Calu3 (cell line): ENCODE measurements around the gene SLC24A3. TPM values are rescaled to one million over a fixed set of nuclear protein-coding genes. Genes with fewer than 3 reads are reported as not detected.

Source experiments
- BruUV-seq: library from RNA; stranded (reverse); fragments of 400-500 nt; replicated peaks from 2 replicates; lab custom pipeline; 2021; lab: Mats Ljungman, UMichigan
- CTCF ChIA-PET: fragments of 300-600 bp; sonication (Branson Sonifier 250); formaldehyde crosslinking; loops from one replicate; lab custom pipeline; 2022; ENCODE audit warnings: antibody characterized with exemption; lab: Charles Lee
- DNase-seq: peaks from one replicate; pipeline ENCODE4 v3.0.0; 2022
- H3K27ac Mint-ChIP-seq: one replicate; pipeline ENCODE4 v1.8.0; 2022; ENCODE audit warnings: mixed read lengths; ENCODE audit not compliant: unreplicated experiment
- H3K27me3 Mint-ChIP-seq: one replicate; pipeline ENCODE4 v1.8.0; 2022; ENCODE audit warnings: mixed read lengths; ENCODE audit not compliant: unreplicated experiment
- H3K36me3 Mint-ChIP-seq: one replicate; pipeline ENCODE4 v1.8.0; 2022; ENCODE audit warnings: mild to moderate bottlenecking, moderate library complexity, mixed read lengths; ENCODE audit not compliant: insufficient read depth, unreplicated experiment
- H3K4me1 Mint-ChIP-seq: one replicate; pipeline ENCODE4 v1.8.0; 2022; ENCODE audit warnings: mild to moderate bottlenecking, low read depth, mixed read lengths; ENCODE audit not compliant: unreplicated experiment
- H3K4me3 Mint-ChIP-seq: one replicate; pipeline ENCODE4 v1.8.0; 2022; ENCODE audit warnings: mild to moderate bottlenecking, low read depth, moderate library complexity, mixed read lengths; ENCODE audit not compliant: unreplicated experiment
- H3K9me3 Mint-ChIP-seq: one replicate; pipeline ENCODE4 v1.8.0; 2022; ENCODE audit warnings: low read depth, mixed read lengths; ENCODE audit not compliant: unreplicated experiment
- intact Hi-C: fragments of 100-400 bp; cut with micrococcal nuclease; formaldehyde crosslinking; loops from one replicate; pipeline ENCODE4 v1.10.0; 2022; ENCODE audit not compliant: unreplicated experiment
- total RNA-seq: library from RNA; stranded (reverse); gene quantifications from 2 replicates; pipeline ENCODE4 v1.2.3, GENCODE V29; 2022
- TF ChIP-seq, protein P1 (sequence below): fragments of 200-600 bp; IDR thresholded peaks from one replicate; pipeline ENCODE4 v1.8.0; 2022; ENCODE audit warnings: antibody characterized with exemption; ENCODE audit not compliant: unreplicated experiment

The SLC24A3 gene
- total RNA-seq, 1 experiment from 2014 or later, result not detected

DNA sequence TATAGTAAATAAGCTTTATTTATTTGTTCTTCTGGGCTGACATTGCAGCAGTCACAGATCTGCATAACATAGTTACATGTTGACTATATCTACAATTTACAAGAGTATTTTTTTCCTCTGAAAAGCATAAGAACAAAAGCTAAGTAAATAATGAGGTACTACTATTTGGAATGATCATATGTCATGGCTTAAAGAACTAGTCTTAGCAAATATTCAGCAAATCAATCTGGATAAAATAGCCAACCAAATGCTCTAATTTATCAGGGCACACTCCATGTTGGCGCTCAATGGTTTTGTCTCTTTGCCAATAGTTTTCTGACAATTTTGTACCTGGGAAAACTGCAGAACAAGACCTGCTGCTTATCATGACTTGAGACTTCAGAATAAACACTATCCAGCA is 312.2 kb downstream of the SLC24A3 start:
- no peak overlapping the region for H3K4me3 Mint-ChIP-seq
- H3K36me3 Mint-ChIP-seq, result no peaks in the 10 kb centered on the region

GRCh38 chr20:19527509-19527908 is 315.1 kb downstream of the SLC24A3 start:
- BruUV-seq, result no TSS peak
- Mint-ChIP-seq H3K27me3 (peaks cover 7% of the 10 kb centered on the region), H3K27ac (no peak overlapping the region), H3K4me3 (no peak overlapping the region), H3K9me3 (no peaks in the 10 kb centered on the region), H3K36me3 (no peaks in the 10 kb centered on the region), H3K4me1 (no peaks in the 10 kb centered on the region)
- intact Hi-C loops, result no loop called here
- TF ChIP-seq, protein P1, sequence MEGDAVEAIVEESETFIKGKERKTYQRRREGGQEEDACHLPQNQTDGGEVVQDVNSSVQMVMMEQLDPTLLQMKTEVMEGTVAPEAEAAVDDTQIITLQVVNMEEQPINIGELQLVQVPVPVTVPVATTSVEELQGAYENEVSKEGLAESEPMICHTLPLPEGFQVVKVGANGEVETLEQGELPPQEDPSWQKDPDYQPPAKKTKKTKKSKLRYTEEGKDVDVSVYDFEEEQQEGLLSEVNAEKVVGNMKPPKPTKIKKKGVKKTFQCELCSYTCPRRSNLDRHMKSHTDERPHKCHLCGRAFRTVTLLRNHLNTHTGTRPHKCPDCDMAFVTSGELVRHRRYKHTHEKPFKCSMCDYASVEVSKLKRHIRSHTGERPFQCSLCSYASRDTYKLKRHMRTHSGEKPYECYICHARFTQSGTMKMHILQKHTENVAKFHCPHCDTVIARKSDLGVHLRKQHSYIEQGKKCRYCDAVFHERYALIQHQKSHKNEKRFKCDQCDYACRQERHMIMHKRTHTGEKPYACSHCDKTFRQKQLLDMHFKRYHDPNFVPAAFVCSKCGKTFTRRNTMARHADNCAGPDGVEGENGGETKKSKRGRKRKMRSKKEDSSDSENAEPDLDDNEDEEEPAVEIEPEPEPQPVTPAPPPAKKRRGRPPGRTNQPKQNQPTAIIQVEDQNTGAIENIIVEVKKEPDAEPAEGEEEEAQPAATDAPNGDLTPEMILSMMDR, result no peak
- CTCF ChIA-PET, result no interaction called here
- DNase-seq, result no peak

More for the DNA sequence above, 312.2 kb downstream of the SLC24A3 start:
- Mint-ChIP-seq H3K9me3 (no peaks in the 10 kb centered on the region), H3K4me1 (no peaks in the 10 kb centered on the region), H3K27ac (no peak overlapping the region), H3K27me3 (peaks cover 7% of the 10 kb centered on the region)
- TF ChIP-seq, protein P1, result no peak
- intact Hi-C loops, result no loop called here
- no peak for DNase-seq
- CTCF ChIA-PET, result no interaction called here
- no TSS peak for BruUV-seq

DNA sequence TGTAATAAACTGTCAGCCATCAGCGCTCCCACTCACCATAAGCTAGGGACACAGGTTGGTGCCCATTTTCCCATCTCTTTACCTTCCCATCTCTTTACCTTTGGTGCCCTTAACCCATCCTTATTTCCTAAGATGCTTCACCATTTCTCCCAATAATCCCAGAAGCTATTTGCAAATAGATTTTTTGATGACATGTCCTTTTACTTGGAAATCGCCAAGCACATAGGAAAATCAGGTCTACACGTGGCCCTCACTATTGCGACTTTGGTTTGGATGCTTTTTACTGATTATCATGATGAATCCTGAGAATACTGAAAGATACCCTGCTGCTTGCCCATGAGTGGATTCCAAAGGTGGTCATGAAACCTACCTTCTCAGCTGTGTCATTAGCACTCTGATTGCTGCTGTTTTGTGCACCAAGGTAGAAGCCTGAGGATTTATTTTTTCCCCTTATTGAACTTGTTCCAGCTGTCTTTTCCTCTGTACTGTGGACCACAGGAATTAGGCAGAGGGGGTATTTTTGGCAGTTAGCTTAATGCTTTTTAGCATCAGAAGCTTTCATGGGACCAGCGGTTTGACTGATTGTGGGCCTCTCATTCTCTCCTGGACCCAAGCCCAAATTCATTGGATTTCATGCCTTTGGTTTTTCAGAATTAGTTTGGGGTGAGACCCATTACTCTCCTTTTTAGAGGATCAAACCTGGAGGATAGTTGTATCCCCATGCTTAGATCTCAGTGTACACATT is 316.0 kb downstream of the SLC24A3 start:
- no peaks in the 10 kb centered on the region for H3K36me3 Mint-ChIP-seq
- H3K9me3 Mint-ChIP-seq, result no peaks in the 10 kb centered on the region
- CTCF ChIA-PET, result no interaction called here
- H3K4me1 Mint-ChIP-seq, result no peaks in the 10 kb centered on the region
- no peak overlapping the region for H3K4me3 Mint-ChIP-seq
- TF ChIP-seq, protein P1, result no peak
- H3K27ac Mint-ChIP-seq, result no peak overlapping the region
- intact Hi-C loops, result no loop called here
- no TSS peak for BruUV-seq
- no peak for DNase-seq
- H3K27me3 Mint-ChIP-seq, result peaks cover 7% of the 10 kb centered on the region

- Mint-ChIP-seq H3K36me3 (no peaks in the 10 kb centered on the region), H3K9me3 (no peaks in the 10 kb centered on the region), H3K27me3 (peaks cover 7% of the 10 kb centered on the region), H3K4me1 (no peaks in the 10 kb centered on the region), H3K4me3 (no peak overlapping the region), H3K27ac (no peak overlapping the region)
- DNase-seq, result no peak
- TF ChIP-seq, protein P1, result no peak
- intact Hi-C loops, result no loop called here
- BruUV-seq, result no TSS peak
- CTCF ChIA-PET, result no interaction called here
Measured at GRCh38 chr20:19530006-19530405, 317.6 kb downstream of the SLC24A3 start.
